HFFc6 (cell line): ENCODE data around the gene STK40. TPM values are rescaled to one million over a fixed set of nuclear protein-coding genes. Genes with fewer than 3 reads are reported as not detected.

Source experiments
- DNase-seq: peaks from one replicate; pipeline ENCODE4 v3.0.0-alpha.2; 2018
- H3K27ac Mint-ChIP-seq: 2 replicates; pipeline ENCODE4 v1.8.0; 2020; ENCODE audit warnings: mild to moderate bottlenecking, mixed read lengths
- H3K27me3 Mint-ChIP-seq: 2 replicates; pipeline ENCODE4 v1.8.0; 2021; ENCODE audit warnings: mild to moderate bottlenecking, moderate library complexity, mixed read lengths; ENCODE audit not compliant: insufficient read depth
- H3K36me3 Mint-ChIP-seq: 2 replicates; pipeline ENCODE4 v1.8.0; 2021; ENCODE audit warnings: low read depth, mixed read lengths
- H3K4me1 Mint-ChIP-seq: 2 replicates; pipeline ENCODE4 v1.8.0; 2020; ENCODE audit warnings: low read depth, mixed read lengths
- H3K4me3 Mint-ChIP-seq: 2 replicates; pipeline ENCODE4 v1.8.0; 2020; ENCODE audit warnings: mild to moderate bottlenecking, moderate library complexity, mixed read lengths
- H3K9me3 Mint-ChIP-seq: 2 replicates; pipeline ENCODE4 v1.8.0; 2020; ENCODE audit warnings: mild to moderate bottlenecking, mixed read lengths
- CTCF ChIP-seq: fragments of 200-600 bp; sonication (generic); IDR thresholded peaks from 2 replicates; pipeline ENCODE4 v1.5.0; 2021; ENCODE audit warnings: antibody characterized with exemption, mild to moderate bottlenecking
- long read RNA-seq: library from polyadenylated mRNA; unstranded; transcript quantifications from one replicate; pipeline ENCODE4 v2.0.0, GENCODE V29; 2019
- total RNA-seq, 6 experiments: library from RNA; stranded (reverse); fragmentation: NEBNext Ultra II Directional; extraction: Animal tissue kit (Norgen Biotek cat#: 25700); gene quantifications; 2 replicates in 1 of 6; 3 replicates in 5 of 6; pipeline ENCODE4 v1.2.3, GENCODE V29; 2021

STK40 gene
- total RNA-seq = 10 to 100 TPM; 24.1 to 26.5 (median 25.1) TPM
- long read RNA-seq, partial matches to known transcripts = 0 of 8 reads
- long read RNA-seq, other reads (novel, unspliced or antisense) = 7 of 8 reads

DNA sequence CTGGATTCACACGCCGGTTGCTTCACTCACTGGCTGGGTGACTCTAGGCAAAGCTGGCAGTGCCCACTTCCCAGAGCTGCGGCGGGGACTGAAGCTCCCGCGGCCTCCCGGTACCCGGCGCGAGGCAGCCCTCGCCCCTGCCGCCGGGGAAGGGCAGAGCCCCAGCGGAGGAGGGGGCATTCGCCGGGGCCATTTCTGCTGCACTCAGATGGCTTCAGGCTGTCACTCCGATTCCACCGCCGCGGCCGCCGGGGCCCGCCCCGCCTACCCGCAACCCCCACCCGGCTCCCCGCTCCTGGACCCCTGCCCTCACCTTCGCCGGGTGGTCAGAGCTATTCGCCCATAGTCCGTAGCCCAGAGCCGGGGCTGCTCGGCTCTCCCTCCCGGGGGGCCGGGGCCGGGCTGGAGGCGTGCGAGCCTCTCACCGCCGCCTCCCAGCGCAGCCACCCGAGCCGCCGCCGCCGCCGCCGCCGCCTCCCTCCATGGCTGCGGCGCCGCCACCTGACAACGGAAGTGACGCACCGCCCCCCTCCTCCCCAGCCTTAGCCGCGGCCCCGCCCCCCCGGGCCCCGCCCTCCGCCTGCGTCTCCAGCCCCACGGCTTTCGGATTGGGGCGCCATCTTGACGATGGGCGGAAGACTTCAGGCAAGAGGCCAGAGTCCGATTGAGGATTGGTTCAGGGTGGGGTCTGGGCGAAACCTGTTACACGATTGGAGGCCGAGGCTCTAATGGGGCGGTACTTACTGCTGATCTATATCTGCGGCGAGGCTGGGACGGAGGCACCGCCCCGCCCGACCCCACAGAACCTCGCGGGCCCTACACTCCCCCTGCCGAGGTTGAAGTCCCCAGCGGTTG, at the start of gene STK40:
Gene STK40 (minus strand): TSS at position 515 of the 855 bp plus-strand sequence. CDS start 24,592 bp downstream, outside the sequence.
- Mint-ChIP-seq H3K4me3 (peak within 1 kb of the TSS; percentile 93), H3K27ac (peak within 1 kb of the TSS; percentile 100), H3K9me3 (no peaks in the 10 kb centered on the region), H3K4me1 (peaks cover 64% of the 10 kb centered on the region), H3K27me3 (peaks cover 7% of the 10 kb centered on the region), H3K36me3 (peaks cover 14% of the 10 kb centered on the region; the same call in 1 of the 2 replicates)
- peak; percentile 99 for DNase-seq
- TF ChIP-seq CTCF = no peak

GRCh38 chr1:36433102-36433501, 47.4 kb upstream of the STK40 start:
- no peaks in the 10 kb centered on the region for H3K9me3 Mint-ChIP-seq
- H3K4me3 Mint-ChIP-seq = no peak overlapping the region
- DNase-seq = no peak
- H3K27ac Mint-ChIP-seq = no peak overlapping the region
- H3K4me1 Mint-ChIP-seq = peaks cover 9% of the 10 kb centered on the region
- no peaks in the 10 kb centered on the region; the same call in 1 of the 2 replicates for H3K27me3 Mint-ChIP-seq
- peaks cover 11% of the 10 kb centered on the region; the same call in 1 of the 2 replicates for H3K36me3 Mint-ChIP-seq
- TF ChIP-seq CTCF = no peak

GRCh38 chr1:36432616-36433015, 46.9 kb upstream of the STK40 start:
- TF ChIP-seq CTCF = no peak
- Mint-ChIP-seq H3K36me3 (peaks cover 11% of the 10 kb centered on the region; the same call in 1 of the 2 replicates), H3K9me3 (no peaks in the 10 kb centered on the region), H3K4me1 (peaks cover 9% of the 10 kb centered on the region), H3K4me3 (no peak overlapping the region), H3K27me3 (no peaks in the 10 kb centered on the region; the same call in 1 of the 2 replicates), H3K27ac (no peak overlapping the region)
- no peak for DNase-seq

GRCh38 chr1:36425791-36426190, 40.1 kb upstream of the STK40 start:
- H3K9me3 Mint-ChIP-seq = no peaks in the 10 kb centered on the region
- H3K4me1 Mint-ChIP-seq = peaks cover 13% of the 10 kb centered on the region
- peaks cover 2% of the 10 kb centered on the region; the same call in 1 of the 2 replicates for H3K27me3 Mint-ChIP-seq
- no peak for TF ChIP-seq CTCF
- no peak for DNase-seq
- H3K4me3 Mint-ChIP-seq = no peak overlapping the region
- no peak overlapping the region for H3K27ac Mint-ChIP-seq
- H3K36me3 Mint-ChIP-seq = peaks cover under 1% of the 10 kb centered on the region; the same call in 1 of the 2 replicates

DNA sequence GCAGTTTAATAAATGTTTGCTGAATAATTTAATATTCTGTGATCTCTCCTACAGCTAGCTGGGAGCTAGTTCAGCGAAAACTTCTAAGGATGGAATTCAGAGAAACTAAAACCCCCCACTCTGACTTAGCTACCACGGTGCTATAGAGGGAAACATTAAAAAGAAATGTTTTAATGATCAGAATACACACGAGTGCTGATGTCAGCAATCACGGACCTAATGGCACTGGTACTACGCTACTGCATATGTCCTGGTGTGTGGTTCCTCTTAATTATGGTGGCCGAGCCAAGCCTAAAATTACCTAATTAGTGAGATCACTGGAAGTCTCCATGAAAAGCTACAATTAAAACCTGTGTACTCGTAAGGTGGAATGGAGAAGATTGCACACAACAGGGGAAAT, 35.9 kb upstream of the STK40 start:
- Mint-ChIP-seq H3K27me3 (peaks cover 4% of the 10 kb centered on the region; the same call in 1 of the 2 replicates), H3K36me3 (no peaks in the 10 kb centered on the region), H3K4me3 (no peak overlapping the region), H3K9me3 (no peaks in the 10 kb centered on the region), H3K27ac (peak overlapping the region; percentile 84; the same call in 1 of the 2 replicates), H3K4me1 (peaks cover 21% of the 10 kb centered on the region)
- DNase-seq = no peak
- TF ChIP-seq CTCF = no peak
